Stimulated activated CD4-positive, alpha-beta T cell treated with anti-CD3 and anti-CD28 coated beads, Interleukin-1b, Interleukin-23, amount 100 ng/mL, for 4 hours (primary cell): ENCODE data around the gene FOXA3.
A peak's percentile ranks its signal among the peaks of the same experiment; 100 is the strongest.

Experiments used
- DNase-seq, 2 donors: peaks; one replicate each; pipeline ENCODE4 v3.0.0-alpha.2; 2020; ENCODE audit warnings: low read depth in 2 of 2

FOXA3 gene

DNA sequence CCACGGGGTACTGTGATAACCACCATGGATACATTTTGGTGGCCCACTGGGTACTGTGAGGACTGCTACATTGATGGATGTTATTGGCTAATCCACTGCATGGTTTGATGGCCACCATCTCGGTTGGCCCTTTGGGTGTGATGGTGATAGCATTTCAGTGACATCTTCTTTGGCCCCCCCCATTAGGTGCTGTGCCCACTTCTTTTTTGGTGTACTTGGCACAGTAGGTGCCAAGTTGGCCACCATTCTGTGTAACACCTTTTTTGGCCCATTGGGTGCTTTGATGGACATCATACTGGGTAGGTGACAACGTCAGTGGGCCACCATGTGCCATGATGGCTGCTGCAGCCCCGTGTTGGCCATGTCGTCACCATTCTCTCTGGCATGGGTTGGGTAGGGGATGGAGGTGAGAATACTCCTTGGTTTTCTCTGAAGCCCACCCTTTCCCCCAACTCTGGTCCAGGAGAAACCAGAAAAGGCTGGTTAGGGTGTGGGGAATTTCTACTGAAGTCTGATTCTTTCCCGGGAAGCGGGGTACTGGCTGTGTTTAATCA is 9.2 kb downstream of the FOXA3 start:
- no peak for DNase-seq

GRCh38 chr19:45874620-45874966 is 10.5 kb downstream of the FOXA3 start:
- no peak for DNase-seq

DNA sequence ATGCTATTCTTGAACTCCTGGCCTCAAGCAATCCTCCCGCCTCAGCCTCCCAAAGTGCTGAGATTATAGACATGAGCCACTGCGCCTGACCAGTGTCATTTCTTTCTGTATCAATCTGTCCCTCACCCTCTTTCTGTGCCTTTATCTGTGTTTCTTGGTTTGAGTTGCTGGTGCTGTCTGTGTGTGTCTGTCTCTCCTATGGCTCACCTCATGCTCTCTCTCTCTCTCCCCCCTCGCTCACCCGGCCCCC is 12.0 kb downstream of the FOXA3 start:
- peak in 1 of 2 donors; percentile 26 for DNase-seq

DNA sequence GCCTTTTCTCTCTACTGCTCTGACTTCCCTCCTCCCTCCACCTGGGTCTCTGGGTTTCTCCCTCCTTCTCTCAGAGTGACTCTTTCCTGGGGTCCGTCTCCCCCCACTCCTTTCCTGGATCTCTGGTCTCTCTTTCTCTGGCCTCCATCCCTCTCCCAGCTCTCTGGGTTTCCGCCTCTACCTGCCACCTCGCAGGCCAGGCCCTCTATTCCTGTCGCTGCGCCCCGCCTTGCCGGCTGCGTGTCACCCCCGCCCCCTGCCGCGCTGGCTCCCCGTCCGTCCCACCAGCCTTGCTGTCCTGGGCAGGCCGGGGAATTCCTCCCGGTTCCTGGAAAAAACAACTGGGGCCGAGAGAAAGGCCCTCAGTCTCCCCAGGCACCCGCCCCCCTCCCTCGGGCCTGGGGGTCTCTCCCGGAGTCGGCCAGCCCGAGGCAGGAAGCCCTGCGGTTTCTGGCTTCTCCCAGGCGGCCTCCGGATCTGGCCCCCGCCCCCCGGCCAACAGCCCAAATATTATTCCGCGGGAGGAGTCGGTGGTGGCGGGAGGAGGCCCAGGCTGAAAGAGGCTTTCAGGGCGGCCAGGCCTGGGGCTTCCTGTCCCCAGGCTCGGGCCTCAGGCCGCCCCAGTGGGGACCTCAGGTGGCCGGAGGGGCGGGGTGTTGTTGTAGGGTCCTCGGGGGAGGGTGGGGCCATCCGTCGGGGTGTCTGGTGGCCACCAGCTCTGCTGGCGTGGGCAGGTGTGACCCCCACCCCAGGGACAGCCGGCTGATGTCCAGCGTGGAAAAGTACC is 12.5 kb downstream of the FOXA3 start:
- DNase-seq = no peak

- no peak for DNase-seq
Measured at GRCh38 chr19:45878043-45878794, 14.1 kb downstream of the FOXA3 start.

- DNase-seq = no peak
Measured at GRCh38 chr19:45879055-45879454, 14.9 kb downstream of the FOXA3 start.

- DNase-seq = no peak
Measured at GRCh38 chr19:45879971-45880370, 15.8 kb downstream of the FOXA3 start.

- DNase-seq = no peak
Measured at GRCh38 chr19:45881082-45881908, 17.2 kb downstream of the FOXA3 start.

GRCh38 chr19:45881909-45882528 is 17.9 kb downstream of the FOXA3 start:
- DNase-seq = no peak

GRCh38 chr19:45882652-45883585 is 18.8 kb downstream of the FOXA3 start:
- peak; percentile 75 to 77 for DNase-seq

DNA sequence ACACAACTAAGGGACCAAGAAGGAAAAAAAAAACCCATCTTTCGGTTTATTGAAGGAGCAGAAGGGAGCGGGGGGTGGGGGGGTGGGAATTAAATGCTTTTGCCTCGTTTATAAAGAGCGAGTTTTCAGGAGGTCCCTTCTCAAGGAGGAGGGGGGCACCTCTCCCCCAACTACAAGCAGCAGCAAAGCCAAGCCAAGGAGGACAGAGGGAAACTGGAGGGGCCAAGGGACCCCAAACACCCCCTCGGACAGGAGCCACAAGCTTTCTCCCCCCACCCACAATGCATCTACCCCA is 19.4 kb downstream of the FOXA3 start:
- no peak for DNase-seq

DNA sequence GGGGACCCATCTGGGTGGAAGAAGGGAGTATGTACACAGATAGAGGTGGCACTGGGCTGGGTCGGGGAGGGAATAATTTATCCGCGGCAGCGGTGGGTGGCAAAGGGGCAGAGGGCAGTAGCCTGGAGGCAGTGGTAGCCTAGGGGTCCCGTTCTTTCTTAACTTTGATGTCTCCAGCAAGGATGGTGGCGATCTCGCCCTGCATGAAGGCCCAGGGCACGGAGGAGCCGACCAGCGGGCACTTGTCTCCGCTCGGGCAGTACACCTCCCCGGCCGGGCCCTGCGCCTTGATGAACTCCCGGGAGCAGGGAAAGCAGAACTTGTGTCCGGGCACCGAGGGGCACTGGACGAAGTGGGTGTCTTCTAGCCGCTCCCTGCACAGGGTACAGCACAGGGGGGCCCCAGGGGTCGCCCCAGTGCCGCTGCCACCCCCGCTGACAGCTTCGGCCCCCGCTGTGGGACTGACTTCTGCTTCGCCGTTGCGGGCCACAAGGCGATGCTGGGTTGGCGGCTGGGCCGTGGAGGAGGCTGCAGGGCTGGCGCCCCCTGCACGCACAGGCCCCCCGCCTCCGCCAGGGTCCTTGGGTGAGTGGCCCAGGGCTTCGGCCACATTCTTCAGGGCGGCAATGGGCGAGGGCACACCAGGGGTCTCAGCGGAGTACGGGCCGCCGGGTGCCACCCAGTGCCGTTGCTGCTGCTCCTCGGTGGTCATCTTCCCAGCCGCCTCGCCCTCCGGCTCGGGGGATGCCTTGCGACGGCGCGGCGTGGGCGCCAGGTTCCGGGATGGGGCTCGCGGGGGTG is 20.0 kb downstream of the FOXA3 start:
- DNase-seq = no peak

- DNase-seq = no peak
Measured at GRCh38 chr19:45884682-45885555, 20.8 kb downstream of the FOXA3 start.

GRCh38 chr19:45885556-45886426 is 21.7 kb downstream of the FOXA3 start, which contains the start of gene IRF2BP1:
IRF2BP1 (minus strand) TSS chr19:45886141; CDS start chr19:45885774, 367 bp downstream.
- DNase-seq = peak; percentile 76

- peak; percentile 75 to 82 for DNase-seq
Measured at GRCh38 chr19:45886427-45887199, 22.5 kb downstream of the FOXA3 start.

GRCh38 chr19:45887200-45887710 is 23.1 kb downstream of the FOXA3 start:
- DNase-seq = no peak
